Measurements from ENCODE around the gene CIB2. TPM values are rescaled to one million over a fixed set of nuclear protein-coding genes. Genes with fewer than 3 reads are reported as not detected.

CIB2 gene
- total RNA-seq, 1 donor from 2014 or later = 25.7 TPM

DNA sequence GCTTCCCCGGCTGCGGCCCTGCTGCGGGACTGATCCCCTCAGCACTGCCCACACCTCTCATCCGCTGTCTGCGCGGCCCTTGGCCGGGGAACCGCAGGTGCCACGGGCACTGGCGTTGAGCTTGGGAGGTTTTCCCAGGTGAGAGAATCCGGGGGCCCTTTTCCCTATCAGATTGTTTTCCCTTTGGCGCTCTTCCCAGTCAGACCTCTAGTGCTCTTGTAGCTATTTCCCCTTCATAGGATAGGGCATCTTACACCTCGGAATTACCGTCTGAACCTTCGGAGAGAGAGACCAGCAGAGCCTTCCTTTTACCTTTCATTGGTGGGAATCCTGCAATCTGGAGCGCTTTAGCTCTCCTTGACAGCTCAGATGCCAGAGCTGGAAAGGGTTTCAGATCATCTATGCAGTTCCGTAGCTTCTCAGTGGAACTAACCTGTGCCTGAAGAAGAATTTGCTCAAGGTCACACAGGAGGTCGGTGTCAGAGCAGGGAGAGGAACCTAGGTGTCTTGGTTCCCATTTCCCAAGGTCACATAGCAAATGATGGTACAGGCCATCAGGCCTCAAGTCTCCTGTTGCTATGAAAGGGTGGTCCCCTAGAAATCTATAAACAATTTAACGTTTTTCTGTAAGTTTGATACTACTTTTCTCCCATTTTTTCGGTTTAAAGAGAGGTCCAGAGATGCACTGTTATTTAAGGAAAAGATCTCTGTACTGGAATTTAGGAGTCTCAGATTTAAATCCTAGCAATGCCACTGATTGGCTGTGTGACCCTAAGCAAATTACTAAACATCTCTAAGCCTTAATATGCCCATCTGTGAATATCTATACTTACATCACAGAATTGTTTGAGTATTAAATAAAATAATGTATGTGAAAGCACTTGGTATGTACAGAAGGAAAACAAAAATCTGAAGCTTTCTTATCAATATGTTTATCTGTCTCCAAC, 18.8 kb upstream of the CIB2 start:
- no peak for DNase-seq (ENCODE audit: low spot score in 2 of 2)
- no peak for FAIRE-seq

- DNase-seq (ENCODE audit: low spot score in 2 of 2) (peak; percentile 96 to 98), FAIRE-seq (no peak)
These were observed 18.0 kb upstream of the CIB2 start, which contains the start of gene IDH3A for GRCh38 chr15:78149068-78149804. TSS of gene IDH3A (plus strand) at chr15:78149362. CDS start at chr15:78149404, 42 bp downstream.

DNA sequence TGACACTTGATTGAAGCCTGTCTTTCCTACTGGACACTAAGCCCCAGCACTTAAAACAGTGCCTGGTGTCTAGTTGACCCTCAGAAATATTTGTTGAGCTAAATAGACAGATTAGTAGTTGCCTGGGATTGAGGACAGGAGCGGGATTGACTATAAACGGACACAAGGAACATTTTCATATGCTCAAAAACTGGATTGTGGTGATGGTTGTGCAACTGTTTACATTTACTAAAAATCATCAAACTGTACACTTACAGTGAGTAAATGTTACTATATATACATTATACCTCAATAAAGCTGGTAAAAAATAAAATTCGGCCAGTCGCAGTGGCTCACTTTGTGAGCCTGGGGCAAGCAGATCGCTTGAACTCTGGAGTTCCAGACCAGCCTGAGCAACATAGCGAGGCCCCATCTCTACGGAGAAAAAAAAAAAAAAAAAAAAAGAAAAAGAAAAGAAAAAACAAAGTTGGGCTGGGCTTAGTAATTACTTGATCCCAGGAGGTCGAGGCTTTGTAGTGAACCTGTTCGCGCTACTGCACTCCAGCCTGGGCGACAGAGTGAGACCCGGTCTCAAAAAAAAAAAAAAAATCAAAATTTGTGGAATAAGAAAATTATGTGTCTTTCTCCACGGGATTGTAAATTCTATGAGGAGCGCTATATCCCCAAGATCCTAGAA, 17.3 kb upstream of the CIB2 start:
- DNase-seq (ENCODE audit: low spot score in 2 of 2) (no peak), FAIRE-seq (no peak)

DNA sequence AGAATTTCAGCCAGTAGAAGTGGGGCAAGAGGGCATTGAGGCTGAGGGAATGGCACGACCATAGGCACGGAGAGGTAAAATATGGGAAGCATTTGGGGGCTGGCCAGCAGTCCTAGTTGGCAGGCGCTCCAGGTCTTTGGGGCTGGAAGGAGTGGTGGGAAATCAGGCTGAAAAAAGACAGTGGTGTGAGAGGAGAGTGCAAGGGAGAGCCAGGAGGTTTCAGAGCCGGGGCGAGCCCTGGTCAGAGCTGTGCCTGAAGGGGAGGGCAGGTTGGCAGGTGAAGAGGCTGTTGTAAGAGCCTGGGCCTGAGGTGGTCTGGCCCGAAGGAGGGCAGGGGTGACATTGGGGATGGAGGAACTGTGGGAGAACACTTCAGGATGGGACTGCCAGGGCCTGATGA, 16.3 kb upstream of the CIB2 start:
- no peak for DNase-seq (ENCODE audit: low spot score in 2 of 2)
- FAIRE-seq = no peak

- no peak for FAIRE-seq
- DNase-seq (ENCODE audit: low spot score in 2 of 2) = no peak
These were observed 15.3 kb upstream of the CIB2 start for GRCh38 chr15:78146425-78147154.

DNA sequence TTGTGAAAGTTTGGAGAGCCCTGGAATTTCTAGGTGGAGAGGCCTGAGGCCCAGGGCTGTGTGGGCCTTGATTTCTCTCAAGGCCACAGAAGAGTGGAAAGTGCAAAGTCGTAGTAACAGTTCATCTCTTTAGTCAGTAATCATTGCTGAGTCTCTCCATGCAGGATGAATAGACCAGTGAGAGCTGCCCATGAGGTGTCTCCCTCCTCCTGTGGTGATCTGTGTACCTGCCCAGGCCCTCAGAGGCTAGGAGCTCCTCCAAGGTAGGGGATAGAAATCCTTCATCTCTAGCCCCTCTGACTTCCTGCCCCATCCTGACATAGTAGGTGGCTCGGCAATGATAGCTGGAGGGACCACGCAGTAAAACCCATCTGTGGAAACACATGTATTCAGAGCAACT, 11.1 kb upstream of the CIB2 start:
- DNase-seq (ENCODE audit: low spot score in 2 of 2) = no peak
- no peak for FAIRE-seq

DNA sequence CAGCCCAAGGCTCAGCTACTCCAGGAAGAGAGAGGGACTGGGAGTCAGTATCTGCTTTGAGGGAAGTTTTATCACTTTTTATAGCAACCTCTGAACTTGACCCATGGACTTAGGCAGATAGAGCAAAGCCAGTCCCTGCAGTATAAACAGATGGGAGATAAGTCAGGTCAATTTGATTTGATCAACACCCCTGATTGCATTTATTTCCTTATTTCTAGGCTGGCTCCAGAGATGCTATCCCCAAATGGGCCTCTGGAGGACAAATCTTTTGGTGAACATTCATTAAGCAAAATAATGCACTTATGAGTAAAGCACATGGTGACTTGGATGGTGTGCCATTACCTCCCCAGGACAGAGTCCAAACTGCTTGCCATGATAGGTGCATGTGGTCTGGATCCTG, 9.0 kb upstream of the CIB2 start:
- no peak for DNase-seq (ENCODE audit: low spot score in 2 of 2)
- FAIRE-seq = no peak

GRCh38 chr15:78139578-78139977, 8.3 kb upstream of the CIB2 start:
- DNase-seq (ENCODE audit: low spot score in 2 of 2) (no peak), FAIRE-seq (no peak)

DNA sequence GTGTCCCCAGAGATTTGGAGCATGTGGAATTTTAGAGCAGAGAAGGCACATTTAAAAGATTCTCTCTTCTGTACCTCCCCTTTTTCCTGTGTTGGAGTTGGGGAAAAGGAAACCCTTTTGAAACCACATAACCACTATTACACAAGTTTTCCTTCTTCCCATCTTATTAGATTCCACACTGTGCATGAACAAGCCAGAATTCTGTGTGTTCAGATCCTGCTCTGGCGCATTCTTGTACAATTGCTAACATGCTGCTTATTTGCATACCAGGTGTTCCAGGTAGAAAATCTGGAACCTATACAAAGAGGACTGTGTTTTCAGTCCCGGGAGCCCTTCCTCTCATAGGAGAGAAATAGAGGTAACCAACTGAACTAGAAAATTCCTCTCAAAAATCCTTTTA, 2.6 kb upstream of the CIB2 start:
- FAIRE-seq (no peak), DNase-seq (ENCODE audit: low spot score in 2 of 2) (no peak)

DNA sequence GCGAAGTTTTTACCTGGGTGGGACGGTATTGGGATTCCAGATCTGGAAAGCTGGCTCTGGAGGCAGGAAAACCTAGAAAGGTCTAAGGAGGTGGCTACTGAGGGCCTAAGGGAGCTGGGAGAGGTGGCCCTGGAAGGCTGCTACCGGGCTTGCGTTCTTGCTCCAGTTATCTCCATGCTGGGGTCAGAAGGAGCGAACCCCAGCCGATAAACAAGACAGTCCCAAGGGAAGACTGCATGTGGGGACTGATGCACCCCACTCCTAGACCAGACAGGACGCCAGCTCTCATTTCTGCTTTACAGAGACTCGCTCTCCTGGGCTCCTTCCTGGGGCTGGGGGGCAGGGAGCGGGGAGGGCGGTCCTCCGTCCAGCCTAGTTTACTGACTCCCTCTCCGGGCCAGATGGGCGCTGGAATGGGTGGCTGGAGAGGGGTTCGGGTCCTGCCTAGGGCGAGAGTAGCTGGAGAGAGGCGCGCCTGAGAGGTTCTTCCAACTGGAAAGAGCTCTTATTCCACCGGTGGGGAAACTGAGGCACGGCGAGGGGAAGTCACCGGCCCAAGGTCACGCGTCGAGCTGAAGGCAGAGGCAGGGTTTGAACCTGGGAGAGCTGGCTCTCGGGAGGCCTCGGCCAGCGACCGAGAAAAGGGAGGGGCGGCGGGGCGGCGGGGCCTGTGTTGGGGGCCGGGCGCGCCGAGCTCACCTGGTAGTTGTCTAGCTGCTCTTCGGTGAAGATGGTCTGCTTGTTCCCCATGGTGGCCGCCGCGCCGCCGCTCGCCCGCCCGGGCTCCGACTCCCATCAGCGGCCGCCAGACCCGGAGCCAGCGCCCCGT, 565 bp downstream of the CIB2 start:
- FAIRE-seq = no peak
- peak in 1 of 2 donors; percentile 27 for DNase-seq (ENCODE audit: low spot score in 2 of 2)

DNA sequence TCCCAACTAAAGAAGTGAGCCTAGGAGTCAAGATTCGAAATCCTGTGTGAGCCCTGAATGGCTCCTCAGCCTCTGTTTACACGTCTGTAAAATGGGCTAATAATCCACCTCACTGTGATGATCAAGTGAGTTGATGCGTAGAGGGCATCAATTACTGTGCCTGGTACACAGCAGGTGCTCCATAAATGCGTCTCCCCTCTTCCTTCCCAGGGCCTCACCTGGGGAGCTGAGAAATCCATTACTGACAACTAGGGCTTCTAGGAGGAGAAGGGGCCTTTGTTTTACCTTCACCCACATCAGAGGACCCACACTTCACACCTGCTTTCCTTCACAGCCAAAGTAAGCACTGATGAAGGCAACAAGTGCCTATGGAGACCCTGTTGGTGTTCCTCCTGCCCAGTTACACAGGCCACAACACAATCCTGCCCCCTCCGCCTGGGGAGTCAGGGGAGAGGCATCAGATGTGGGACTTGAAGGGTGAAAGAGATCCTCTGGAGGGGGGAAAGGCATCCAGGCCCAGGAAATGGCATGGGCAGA, 1.4 kb downstream of the CIB2 start:
- no peak for DNase-seq (ENCODE audit: low spot score in 2 of 2)
- FAIRE-seq = no peak

DNA sequence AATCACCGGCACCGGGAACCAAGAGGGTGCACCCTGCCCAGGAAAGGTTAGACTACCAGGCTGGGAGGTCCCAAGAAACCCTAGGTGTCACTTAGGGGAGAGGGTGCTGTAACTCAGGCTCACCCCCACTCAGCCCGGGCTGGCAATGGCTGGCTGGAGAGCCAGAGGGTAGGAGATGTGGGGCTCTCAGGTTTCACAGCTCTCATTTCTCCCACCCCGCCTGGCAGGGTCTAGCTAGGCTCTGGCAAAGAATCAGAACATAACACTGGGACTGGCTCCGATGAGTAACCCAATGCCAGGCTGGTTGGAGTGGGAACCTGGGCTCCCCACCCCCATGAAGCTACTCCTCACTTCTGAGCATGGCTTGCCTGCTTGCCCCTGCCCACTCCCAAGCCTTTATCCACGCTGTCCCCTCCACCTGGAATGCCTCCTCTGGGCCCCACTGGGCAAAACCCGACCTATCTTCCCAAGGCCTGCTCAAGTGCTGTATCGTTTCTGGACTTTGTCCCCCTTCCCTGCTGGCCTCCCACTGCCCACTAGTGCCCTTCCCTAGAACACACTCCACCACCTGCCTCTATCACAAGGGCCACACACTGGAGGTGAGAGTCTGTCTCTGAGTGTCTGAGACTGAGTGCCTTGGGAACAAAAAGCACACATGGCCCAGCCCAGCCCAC, 2.0 kb downstream of the CIB2 start:
- DNase-seq (ENCODE audit: low spot score in 2 of 2) (peak in 1 of 2 donors; percentile 30), FAIRE-seq (no peak)

- DNase-seq (ENCODE audit: low spot score in 2 of 2) (no peak), FAIRE-seq (no peak)
These were observed 3.4 kb downstream of the CIB2 start for GRCh38 chr15:78127882-78128281.

DNA sequence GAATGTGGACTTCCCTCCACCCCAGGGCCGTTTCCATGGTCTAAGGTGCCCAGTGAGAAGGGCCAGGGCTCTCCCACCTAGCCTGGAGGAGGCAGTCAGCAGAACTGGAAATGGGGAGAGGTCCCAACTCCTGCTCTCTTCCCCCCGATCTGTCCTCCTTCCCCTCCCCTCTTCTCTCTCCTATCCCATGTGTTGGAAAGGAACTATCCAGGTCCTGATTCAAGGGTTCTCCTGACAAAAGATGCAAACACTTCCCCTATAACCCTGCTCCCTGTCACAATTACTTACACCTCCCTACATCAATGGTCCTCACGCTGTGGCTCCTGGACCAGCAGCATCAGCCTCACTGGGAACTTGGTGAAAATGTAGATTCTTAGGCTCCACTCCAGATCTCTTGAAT, 6.0 kb downstream of the CIB2 start:
- FAIRE-seq (no peak), DNase-seq (ENCODE audit: low spot score in 2 of 2) (no peak)

GRCh38 chr15:78120523-78120922, 10.7 kb downstream of the CIB2 start:
- FAIRE-seq (no peak), DNase-seq (ENCODE audit: low spot score in 2 of 2) (no peak)

GRCh38 chr15:78112551-78112950, 18.7 kb downstream of the CIB2 start:
- no peak for FAIRE-seq
- DNase-seq (ENCODE audit: low spot score in 2 of 2) = no peak

DNA sequence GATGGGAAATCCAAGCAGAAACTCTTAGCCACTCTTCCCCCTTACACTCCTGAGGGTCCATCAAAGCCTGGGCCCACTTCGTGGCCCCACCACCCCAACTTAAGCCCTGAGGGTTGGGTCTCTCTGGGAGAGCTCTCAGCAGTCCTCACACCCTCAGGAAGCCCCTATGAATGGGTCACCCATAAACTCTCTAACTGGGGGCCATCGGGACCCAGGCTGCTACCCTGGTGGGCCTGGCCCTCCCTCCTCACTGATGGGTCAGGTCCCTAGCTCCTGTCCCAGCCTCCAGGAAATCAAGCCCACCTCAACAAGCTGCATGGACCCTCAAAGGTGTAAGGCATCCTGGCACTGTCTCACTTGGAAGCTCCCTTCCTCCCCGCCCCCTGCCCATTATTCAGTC, 19.5 kb downstream of the CIB2 start:
- DNase-seq (ENCODE audit: low spot score in 2 of 2) = no peak
- FAIRE-seq = no peak

DNA sequence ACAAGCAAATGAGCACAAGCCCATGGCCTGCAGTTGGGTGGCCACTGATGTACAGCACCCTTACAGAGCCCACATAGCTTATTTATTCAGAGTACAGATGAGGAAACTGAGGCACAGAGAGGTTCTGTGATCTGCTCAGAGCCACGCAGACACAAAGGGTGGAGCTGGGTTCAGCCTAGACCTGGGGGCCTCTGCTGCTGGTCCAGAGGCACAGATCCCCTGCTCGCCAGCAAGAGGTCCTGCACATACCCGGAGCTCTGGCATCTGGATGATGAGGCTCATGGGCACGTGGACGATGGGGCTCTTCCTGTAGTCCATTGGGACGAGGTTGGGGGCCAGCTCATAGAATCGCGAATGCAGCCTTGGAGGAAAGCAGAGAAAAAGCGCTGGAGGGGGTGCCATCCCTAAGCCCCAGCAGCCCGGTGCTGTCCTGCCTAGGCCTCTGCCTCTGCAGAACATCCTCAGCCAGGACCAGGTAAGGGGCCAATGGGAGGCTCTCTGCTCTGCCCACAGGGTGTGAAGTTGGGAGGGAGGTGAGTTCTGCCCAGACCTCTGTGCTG, 20.2 kb downstream of the CIB2 start:
- DNase-seq (ENCODE audit: low spot score in 2 of 2) = no peak

More for the DNA sequence above, 20.2 kb downstream of the CIB2 start:
- no peak for FAIRE-seq

Data from frontal cortex (tissue), 4 donors.